Measurements from ENCODE around the gene RAI1. TPM values are rescaled to one million over a fixed set of nuclear protein-coding genes. Genes with fewer than 3 reads are reported as not detected.
A peak's percentile ranks its signal among the peaks of the same experiment; 100 is the strongest.

RAI1 gene
- total and polyA plus RNA-seq, 2 of the 13 experiments (the other 11 are each of a cell fraction or from before 2014, with no cell fraction given) = 3.4 to 5.2 TPM

GRCh38 chr17:17784657-17785267 lies 103.5 kb downstream of the RAI1 start (continued):
- TF ChIP-seq, protein P1, sequence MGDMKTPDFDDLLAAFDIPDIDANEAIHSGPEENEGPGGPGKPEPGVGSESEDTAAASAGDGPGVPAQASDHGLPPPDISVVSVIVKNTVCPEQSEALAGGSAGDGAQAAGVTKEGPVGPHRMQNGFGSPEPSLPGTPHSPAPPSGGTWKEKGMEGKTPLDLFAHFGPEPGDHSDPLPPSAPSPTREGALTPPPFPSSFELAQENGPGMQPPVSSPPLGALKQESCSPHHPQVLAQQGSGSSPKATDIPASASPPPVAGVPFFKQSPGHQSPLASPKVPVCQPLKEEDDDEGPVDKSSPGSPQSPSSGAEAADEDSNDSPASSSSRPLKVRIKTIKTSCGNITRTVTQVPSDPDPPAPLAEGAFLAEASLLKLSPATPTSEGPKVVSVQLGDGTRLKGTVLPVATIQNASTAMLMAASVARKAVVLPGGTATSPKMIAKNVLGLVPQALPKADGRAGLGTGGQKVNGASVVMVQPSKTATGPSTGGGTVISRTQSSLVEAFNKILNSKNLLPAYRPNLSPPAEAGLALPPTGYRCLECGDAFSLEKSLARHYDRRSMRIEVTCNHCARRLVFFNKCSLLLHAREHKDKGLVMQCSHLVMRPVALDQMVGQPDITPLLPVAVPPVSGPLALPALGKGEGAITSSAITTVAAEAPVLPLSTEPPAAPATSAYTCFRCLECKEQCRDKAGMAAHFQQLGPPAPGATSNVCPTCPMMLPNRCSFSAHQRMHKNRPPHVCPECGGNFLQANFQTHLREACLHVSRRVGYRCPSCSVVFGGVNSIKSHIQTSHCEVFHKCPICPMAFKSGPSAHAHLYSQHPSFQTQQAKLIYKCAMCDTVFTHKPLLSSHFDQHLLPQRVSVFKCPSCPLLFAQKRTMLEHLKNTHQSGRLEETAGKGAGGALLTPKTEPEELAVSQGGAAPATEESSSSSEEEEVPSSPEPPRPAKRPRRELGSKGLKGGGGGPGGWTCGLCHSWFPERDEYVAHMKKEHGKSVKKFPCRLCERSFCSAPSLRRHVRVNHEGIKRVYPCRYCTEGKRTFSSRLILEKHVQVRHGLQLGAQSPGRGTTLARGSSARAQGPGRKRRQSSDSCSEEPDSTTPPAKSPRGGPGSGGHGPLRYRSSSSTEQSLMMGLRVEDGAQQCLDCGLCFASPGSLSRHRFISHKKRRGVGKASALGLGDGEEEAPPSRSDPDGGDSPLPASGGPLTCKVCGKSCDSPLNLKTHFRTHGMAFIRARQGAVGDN (CRISPR knock-in tag; IDR thresholded peaks at IDR 0.05) = peak; percentile 75
- TF ChIP-seq ZMAT5 (CRISPR knock-in tag; IDR thresholded peaks at IDR 0.05; ENCODE audit: borderline replicate concordance, low read depth) (no peak), GLMP (CRISPR knock-in tag; IDR thresholded peaks at IDR 0.05; ENCODE audit: borderline replicate concordance) (no peak), HNRNPH1 (optimal IDR thresholded peaks at IDR 0.05; ENCODE audit: low read depth, low read length) (no peak), ZNF749 (CRISPR knock-in tag; IDR thresholded peaks at IDR 0.05; ENCODE audit: borderline replicate concordance) (no peak), ZFP36L1 (CRISPR knock-in tag; IDR thresholded peaks at IDR 0.05) (no peak), HOXA3 (CRISPR knock-in tag; IDR thresholded peaks at IDR 0.05) (peak; percentile 17; the same call in 1 of the 2 replicates), BHLHE40 (IDR thresholded peaks at IDR 0.05; ENCODE audit: low read length) (no peak), ZNF674 (CRISPR knock-in tag; IDR thresholded peaks at IDR 0.05; ENCODE audit: low read depth) (no peak), ZNF333 (CRISPR knock-in tag; IDR thresholded peaks at IDR 0.05; ENCODE audit: borderline replicate concordance) (no peak), ZNF12 (CRISPR knock-in tag; IDR thresholded peaks at IDR 0.05) (peak; percentile 62), SP140L (CRISPR knock-in tag; IDR thresholded peaks at IDR 0.05; ENCODE audit: borderline replicate concordance) (no peak), ZNF644 (CRISPR knock-in tag; IDR thresholded peaks at IDR 0.05; ENCODE audit: low read depth) (no peak)
- TF ChIP-seq, protein P2, sequence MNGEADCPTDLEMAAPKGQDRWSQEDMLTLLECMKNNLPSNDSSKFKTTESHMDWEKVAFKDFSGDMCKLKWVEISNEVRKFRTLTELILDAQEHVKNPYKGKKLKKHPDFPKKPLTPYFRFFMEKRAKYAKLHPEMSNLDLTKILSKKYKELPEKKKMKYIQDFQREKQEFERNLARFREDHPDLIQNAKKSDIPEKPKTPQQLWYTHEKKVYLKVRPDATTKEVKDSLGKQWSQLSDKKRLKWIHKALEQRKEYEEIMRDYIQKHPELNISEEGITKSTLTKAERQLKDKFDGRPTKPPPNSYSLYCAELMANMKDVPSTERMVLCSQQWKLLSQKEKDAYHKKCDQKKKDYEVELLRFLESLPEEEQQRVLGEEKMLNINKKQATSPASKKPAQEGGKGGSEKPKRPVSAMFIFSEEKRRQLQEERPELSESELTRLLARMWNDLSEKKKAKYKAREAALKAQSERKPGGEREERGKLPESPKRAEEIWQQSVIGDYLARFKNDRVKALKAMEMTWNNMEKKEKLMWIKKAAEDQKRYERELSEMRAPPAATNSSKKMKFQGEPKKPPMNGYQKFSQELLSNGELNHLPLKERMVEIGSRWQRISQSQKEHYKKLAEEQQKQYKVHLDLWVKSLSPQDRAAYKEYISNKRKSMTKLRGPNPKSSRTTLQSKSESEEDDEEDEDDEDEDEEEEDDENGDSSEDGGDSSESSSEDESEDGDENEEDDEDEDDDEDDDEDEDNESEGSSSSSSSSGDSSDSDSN (CRISPR knock-in tag; IDR thresholded peaks at IDR 0.05) = peak; percentile 26; the same call in 1 of the 2 replicates
- TF ChIP-seq, protein P3, sequence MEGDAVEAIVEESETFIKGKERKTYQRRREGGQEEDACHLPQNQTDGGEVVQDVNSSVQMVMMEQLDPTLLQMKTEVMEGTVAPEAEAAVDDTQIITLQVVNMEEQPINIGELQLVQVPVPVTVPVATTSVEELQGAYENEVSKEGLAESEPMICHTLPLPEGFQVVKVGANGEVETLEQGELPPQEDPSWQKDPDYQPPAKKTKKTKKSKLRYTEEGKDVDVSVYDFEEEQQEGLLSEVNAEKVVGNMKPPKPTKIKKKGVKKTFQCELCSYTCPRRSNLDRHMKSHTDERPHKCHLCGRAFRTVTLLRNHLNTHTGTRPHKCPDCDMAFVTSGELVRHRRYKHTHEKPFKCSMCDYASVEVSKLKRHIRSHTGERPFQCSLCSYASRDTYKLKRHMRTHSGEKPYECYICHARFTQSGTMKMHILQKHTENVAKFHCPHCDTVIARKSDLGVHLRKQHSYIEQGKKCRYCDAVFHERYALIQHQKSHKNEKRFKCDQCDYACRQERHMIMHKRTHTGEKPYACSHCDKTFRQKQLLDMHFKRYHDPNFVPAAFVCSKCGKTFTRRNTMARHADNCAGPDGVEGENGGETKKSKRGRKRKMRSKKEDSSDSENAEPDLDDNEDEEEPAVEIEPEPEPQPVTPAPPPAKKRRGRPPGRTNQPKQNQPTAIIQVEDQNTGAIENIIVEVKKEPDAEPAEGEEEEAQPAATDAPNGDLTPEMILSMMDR (CRISPR knock-in tag; IDR thresholded peaks at IDR 0.05) = peak; percentile 33; the same call in 1 of the 2 replicates
- TF ChIP-seq, protein P4, sequence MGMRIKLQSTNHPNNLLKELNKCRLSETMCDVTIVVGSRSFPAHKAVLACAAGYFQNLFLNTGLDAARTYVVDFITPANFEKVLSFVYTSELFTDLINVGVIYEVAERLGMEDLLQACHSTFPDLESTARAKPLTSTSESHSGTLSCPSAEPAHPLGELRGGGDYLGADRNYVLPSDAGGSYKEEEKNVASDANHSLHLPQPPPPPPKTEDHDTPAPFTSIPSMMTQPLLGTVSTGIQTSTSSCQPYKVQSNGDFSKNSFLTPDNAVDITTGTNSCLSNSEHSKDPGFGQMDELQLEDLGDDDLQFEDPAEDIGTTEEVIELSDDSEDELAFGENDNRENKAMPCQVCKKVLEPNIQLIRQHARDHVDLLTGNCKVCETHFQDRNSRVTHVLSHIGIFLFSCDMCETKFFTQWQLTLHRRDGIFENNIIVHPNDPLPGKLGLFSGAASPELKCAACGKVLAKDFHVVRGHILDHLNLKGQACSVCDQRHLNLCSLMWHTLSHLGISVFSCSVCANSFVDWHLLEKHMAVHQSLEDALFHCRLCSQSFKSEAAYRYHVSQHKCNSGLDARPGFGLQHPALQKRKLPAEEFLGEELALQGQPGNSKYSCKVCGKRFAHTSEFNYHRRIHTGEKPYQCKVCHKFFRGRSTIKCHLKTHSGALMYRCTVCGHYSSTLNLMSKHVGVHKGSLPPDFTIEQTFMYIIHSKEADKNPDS (CRISPR knock-in tag; IDR thresholded peaks at IDR 0.05) = no peak

Measured in HepG2 (cell line).